Activated naive CD8-positive, alpha-beta T cell treated with anti-CD3 and anti-CD28 coated beads, Interleukin-2, amount 10 ng/mL, durations not matched to agents 7 days and 5 days (primary cell): Measurements from ENCODE around the gene CBS. TPM values are rescaled to one million over a fixed set of nuclear protein-coding genes. Genes with fewer than 3 reads are reported as not detected.

Experiments
- ATAC-seq: fragments of 150-1000 bp; cut with Tn5 transposase; one replicate; pipeline ENCODE4 v1.10.0; 2021; ENCODE audit warnings: low read depth, moderate library complexity
- POLR2A ChIA-PET: fragments of 350-600 bp; sonication (Branson Sonifier 250); formaldehyde crosslinking; loops from one replicate; lab custom pipeline; 2021; ENCODE audit warnings: antibody characterized with exemption; lab: Charles Lee
- DNase-seq: peaks from one replicate; pipeline ENCODE4 v3.0.0; 2021
- H3K27ac Mint-ChIP-seq: one replicate; pipeline ENCODE4 v1.8.0; 2022; ENCODE audit warnings: mild to moderate bottlenecking, mixed read lengths
- H3K27me3 Mint-ChIP-seq: one replicate; pipeline ENCODE4 v1.8.0; 2022; ENCODE audit warnings: mild to moderate bottlenecking, moderate library complexity, mixed read lengths
- H3K36me3 Mint-ChIP-seq: one replicate; pipeline ENCODE4 v1.8.0; 2021; ENCODE audit warnings: mild to moderate bottlenecking, mixed read lengths
- H3K4me1 Mint-ChIP-seq: one replicate; pipeline ENCODE4 v1.8.0; 2021; ENCODE audit warnings: mixed read lengths
- H3K4me3 Mint-ChIP-seq: one replicate; pipeline ENCODE4 v1.8.0; 2022; ENCODE audit warnings: mild to moderate bottlenecking, moderate library complexity, mixed read lengths
- H3K9me3 Mint-ChIP-seq: one replicate; pipeline ENCODE4 v1.8.0; 2021; ENCODE audit warnings: mixed read lengths
- total RNA-seq, 2 experiments: library from RNA; stranded (reverse); gene quantifications; one replicate each; pipeline ENCODE4 v1.2.3, GENCODE V29; 2021

Gene CBS
- total RNA-seq, 2 experiments from 2014 or later = 13.7 to 14.3 TPM

GRCh38 chr21:43027846-43028731, 47.5 kb downstream of the CBS start:
- no peak for DNase-seq
- Mint-ChIP-seq H3K9me3 (no peaks in the 10 kb centered on the region), H3K4me3 (no peak overlapping the region), H3K27ac (no peak overlapping the region), H3K36me3 (peaks cover 18% of the 10 kb centered on the region), H3K27me3 (no peaks in the 10 kb centered on the region), H3K4me1 (peaks cover 1% of the 10 kb centered on the region)
- no peak for ATAC-seq
- POLR2A ChIA-PET = no interaction called here

- Mint-ChIP-seq H3K27me3 (no peaks in the 10 kb centered on the region), H3K4me3 (no peak overlapping the region), H3K36me3 (peaks cover 20% of the 10 kb centered on the region), H3K9me3 (no peaks in the 10 kb centered on the region), H3K4me1 (no peaks in the 10 kb centered on the region), H3K27ac (no peak overlapping the region)
- DNase-seq (no peak), ATAC-seq (no peak)
- POLR2A ChIA-PET = no interaction called here
Measured at GRCh38 chr21:43025636-43026180, 49.9 kb downstream of the CBS start.

GRCh38 chr21:43024439-43025136, 51.0 kb downstream of the CBS start:
- DNase-seq = no peak
- ATAC-seq = no peak
- H3K27ac Mint-ChIP-seq = no peak overlapping the region

GRCh38 chr21:43023175-43023574, 52.5 kb downstream of the CBS start:
- DNase-seq (no peak), ATAC-seq (no peak)
- Mint-ChIP-seq H3K9me3 (no peaks in the 10 kb centered on the region), H3K4me1 (no peaks in the 10 kb centered on the region), H3K27me3 (no peaks in the 10 kb centered on the region), H3K27ac (no peak overlapping the region), H3K36me3 (peaks cover 13% of the 10 kb centered on the region), H3K4me3 (no peak overlapping the region)
- POLR2A ChIA-PET = no interaction called here

More at GRCh38 chr21:43024439-43025136, 51.0 kb downstream of the CBS start:
- no peaks in the 10 kb centered on the region for H3K4me1 Mint-ChIP-seq
- no peaks in the 10 kb centered on the region for H3K9me3 Mint-ChIP-seq
- H3K27me3 Mint-ChIP-seq = no peaks in the 10 kb centered on the region
- H3K4me3 Mint-ChIP-seq = no peak overlapping the region
- H3K36me3 Mint-ChIP-seq = peaks cover 18% of the 10 kb centered on the region
- POLR2A ChIA-PET = no interaction called here

GRCh38 chr21:43021756-43022600, 53.7 kb downstream of the CBS start:
- no peak for DNase-seq
- peak overlapping the region; percentile 0 for H3K27ac Mint-ChIP-seq
- peaks cover 11% of the 10 kb centered on the region for H3K36me3 Mint-ChIP-seq

GRCh38 chr21:43021191-43021590, 54.4 kb downstream of the CBS start:
- Mint-ChIP-seq H3K27me3 (no peaks in the 10 kb centered on the region), H3K9me3 (no peaks in the 10 kb centered on the region), H3K36me3 (peaks cover 11% of the 10 kb centered on the region), H3K4me1 (no peaks in the 10 kb centered on the region), H3K4me3 (no peak overlapping the region), H3K27ac (no peak overlapping the region)
- ATAC-seq = no peak
- POLR2A ChIA-PET = no interaction called here
- DNase-seq = no peak

More at GRCh38 chr21:43021756-43022600, 53.7 kb downstream of the CBS start:
- no peaks in the 10 kb centered on the region for H3K27me3 Mint-ChIP-seq
- no peaks in the 10 kb centered on the region for H3K9me3 Mint-ChIP-seq
- no peak overlapping the region for H3K4me3 Mint-ChIP-seq
- no peaks in the 10 kb centered on the region for H3K4me1 Mint-ChIP-seq
- ATAC-seq = no peak
- POLR2A ChIA-PET = no interaction called here

- H3K4me1 Mint-ChIP-seq = peaks cover under 1% of the 10 kb centered on the region
- H3K4me3 Mint-ChIP-seq = no peak overlapping the region
- no peaks in the 10 kb centered on the region for H3K27me3 Mint-ChIP-seq
- peaks cover 11% of the 10 kb centered on the region for H3K36me3 Mint-ChIP-seq
- no peaks in the 10 kb centered on the region for H3K9me3 Mint-ChIP-seq
- POLR2A ChIA-PET = no interaction called here
- H3K27ac Mint-ChIP-seq = no peak overlapping the region
- DNase-seq = no peak
- no peak for ATAC-seq
Measured at GRCh38 chr21:43020771-43021170, 54.9 kb downstream of the CBS start.

GRCh38 chr21:43020177-43020576, 55.5 kb downstream of the CBS start:
- ATAC-seq (no peak), DNase-seq (no peak)
- H3K9me3 Mint-ChIP-seq = no peaks in the 10 kb centered on the region
- H3K4me3 Mint-ChIP-seq = no peak overlapping the region
- POLR2A ChIA-PET = no interaction called here
- H3K27me3 Mint-ChIP-seq = no peaks in the 10 kb centered on the region
- peaks cover 3% of the 10 kb centered on the region for H3K4me1 Mint-ChIP-seq
- H3K36me3 Mint-ChIP-seq = peaks cover 7% of the 10 kb centered on the region
- no peak overlapping the region for H3K27ac Mint-ChIP-seq

GRCh38 chr21:43018519-43018918, 57.1 kb downstream of the CBS start:
- peaks cover 9% of the 10 kb centered on the region for H3K36me3 Mint-ChIP-seq
- peaks cover 3% of the 10 kb centered on the region for H3K4me1 Mint-ChIP-seq
- ATAC-seq (no peak), DNase-seq (no peak)
- POLR2A ChIA-PET = no interaction called here
- H3K9me3 Mint-ChIP-seq = no peaks in the 10 kb centered on the region
- H3K27ac Mint-ChIP-seq = no peak overlapping the region
- H3K4me3 Mint-ChIP-seq = no peak overlapping the region
- H3K27me3 Mint-ChIP-seq = no peaks in the 10 kb centered on the region

- no peak overlapping the region for H3K27ac Mint-ChIP-seq
- H3K27me3 Mint-ChIP-seq = no peaks in the 10 kb centered on the region
- peaks cover 3% of the 10 kb centered on the region for H3K4me1 Mint-ChIP-seq
- ATAC-seq (no peak), DNase-seq (no peak)
- peaks cover 13% of the 10 kb centered on the region for H3K36me3 Mint-ChIP-seq
- no peak overlapping the region for H3K4me3 Mint-ChIP-seq
- POLR2A ChIA-PET = no interaction called here
- H3K9me3 Mint-ChIP-seq = no peaks in the 10 kb centered on the region
Measured at GRCh38 chr21:43016728-43017127, 58.9 kb downstream of the CBS start.

GRCh38 chr21:43015906-43016540, 59.6 kb downstream of the CBS start:
- H3K9me3 Mint-ChIP-seq = no peaks in the 10 kb centered on the region
- no peak for DNase-seq

GRCh38 chr21:43012596-43012995, 63.0 kb downstream of the CBS start:
- H3K36me3 Mint-ChIP-seq = peaks cover 20% of the 10 kb centered on the region
- POLR2A ChIA-PET = no interaction called here
- DNase-seq = no peak

More at GRCh38 chr21:43015906-43016540, 59.6 kb downstream of the CBS start:
- POLR2A ChIA-PET = no interaction called here
- peaks cover 3% of the 10 kb centered on the region for H3K4me1 Mint-ChIP-seq
- no peak for ATAC-seq
- H3K27me3 Mint-ChIP-seq = no peaks in the 10 kb centered on the region
- peaks cover 11% of the 10 kb centered on the region for H3K36me3 Mint-ChIP-seq
- no peak overlapping the region for H3K27ac Mint-ChIP-seq
- H3K4me3 Mint-ChIP-seq = no peak overlapping the region

GRCh38 chr21:43006874-43007208, 68.8 kb downstream of the CBS start:
- Mint-ChIP-seq H3K36me3 (peaks cover 20% of the 10 kb centered on the region), H3K9me3 (no peaks in the 10 kb centered on the region)
- POLR2A ChIA-PET = no interaction called here

More at GRCh38 chr21:43012596-43012995, 63.0 kb downstream of the CBS start:
- no peaks in the 10 kb centered on the region for H3K9me3 Mint-ChIP-seq
- no peak overlapping the region for H3K27ac Mint-ChIP-seq
- H3K27me3 Mint-ChIP-seq = no peaks in the 10 kb centered on the region
- H3K4me1 Mint-ChIP-seq = peaks cover 3% of the 10 kb centered on the region
- no peak for ATAC-seq
- no peak overlapping the region for H3K4me3 Mint-ChIP-seq

More at GRCh38 chr21:43006874-43007208, 68.8 kb downstream of the CBS start:
- DNase-seq = no peak
- H3K27ac Mint-ChIP-seq = no peak overlapping the region
- H3K4me1 Mint-ChIP-seq = no peaks in the 10 kb centered on the region
- no peak for ATAC-seq
- no peaks in the 10 kb centered on the region for H3K27me3 Mint-ChIP-seq
- no peak overlapping the region for H3K4me3 Mint-ChIP-seq
